ENCODE measurements around the gene MYO16. TPM values are rescaled to one million over a fixed set of nuclear protein-coding genes. Genes with fewer than 3 reads are reported as not detected.

MYO16 gene
- total RNA-seq, 1 experiment from 2014 or later, result not detected

GRCh38 chr13:108968566-108968965 lies 339.2 kb downstream of the MYO16 start:
- H3K9me3 ChIP-seq (ENCODE audit: control insufficient read depth, low read depth, low read length), result no peaks in the 10 kb centered on the region
- no peak overlapping the region for H4K91ac ChIP-seq (ENCODE audit: insufficient read length, low read depth, low read length)
- Mint-ChIP-seq H3K27me3 (ENCODE audit: low read depth) (no peaks in the 10 kb centered on the region), H3K9me3 (peaks cover 0 to 3% of the 10 kb centered on the region in 2 experiments; a peak in 2 of 5 replicates), H3K4me1 (no peaks in the 10 kb centered on the region), H3K4me3 (no peak overlapping the region), H3K27ac (no peak overlapping the region), H3K36me3 (ENCODE audit: insufficient read depth in 1 of 3, low read depth in 3 of 3) (no peaks in the 10 kb centered on the region)
- no peaks in the 10 kb centered on the region for H3K23me2 ChIP-seq (ENCODE audit: insufficient read length, low read depth, low read length, poor library complexity, severe bottlenecking)
- no peaks in the 10 kb centered on the region for H3K79me1 ChIP-seq (ENCODE audit: insufficient read depth, low read depth, low read length, poor library complexity, severe bottlenecking)
- no peak overlapping the region for H3K4ac ChIP-seq (ENCODE audit: low read depth, low read length)
- H2AFZ ChIP-seq (ENCODE audit: low read length), result no peak overlapping the region
- H3K9ac ChIP-seq (ENCODE audit: extremely low read depth, insufficient read length, low read length), result no peak overlapping the region
- H4K5ac ChIP-seq (ENCODE audit: insufficient read length, low read depth, low read length), result no peak overlapping the region
- TF ChIP-seq, protein P1, sequence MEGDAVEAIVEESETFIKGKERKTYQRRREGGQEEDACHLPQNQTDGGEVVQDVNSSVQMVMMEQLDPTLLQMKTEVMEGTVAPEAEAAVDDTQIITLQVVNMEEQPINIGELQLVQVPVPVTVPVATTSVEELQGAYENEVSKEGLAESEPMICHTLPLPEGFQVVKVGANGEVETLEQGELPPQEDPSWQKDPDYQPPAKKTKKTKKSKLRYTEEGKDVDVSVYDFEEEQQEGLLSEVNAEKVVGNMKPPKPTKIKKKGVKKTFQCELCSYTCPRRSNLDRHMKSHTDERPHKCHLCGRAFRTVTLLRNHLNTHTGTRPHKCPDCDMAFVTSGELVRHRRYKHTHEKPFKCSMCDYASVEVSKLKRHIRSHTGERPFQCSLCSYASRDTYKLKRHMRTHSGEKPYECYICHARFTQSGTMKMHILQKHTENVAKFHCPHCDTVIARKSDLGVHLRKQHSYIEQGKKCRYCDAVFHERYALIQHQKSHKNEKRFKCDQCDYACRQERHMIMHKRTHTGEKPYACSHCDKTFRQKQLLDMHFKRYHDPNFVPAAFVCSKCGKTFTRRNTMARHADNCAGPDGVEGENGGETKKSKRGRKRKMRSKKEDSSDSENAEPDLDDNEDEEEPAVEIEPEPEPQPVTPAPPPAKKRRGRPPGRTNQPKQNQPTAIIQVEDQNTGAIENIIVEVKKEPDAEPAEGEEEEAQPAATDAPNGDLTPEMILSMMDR (conservative IDR thresholded peaks at IDR 0.05), result no peak
- H3K79me2 ChIP-seq (ENCODE audit: insufficient read depth, low read length), result no peaks in the 10 kb centered on the region
- no peak overlapping the region for H3K4me2 ChIP-seq (ENCODE audit: insufficient read depth, insufficient read length, low read length)
- no CpG with 5 or more reads among the region's 7 CpGs for WGBS (ENCODE audit: extremely low coverage, insufficient read length, low lambda C conversion rate)
- no peak overlapping the region for H3K23ac ChIP-seq (ENCODE audit: insufficient read length, low read depth, low read length)
- no peak overlapping the region for H2BK20ac ChIP-seq (ENCODE audit: low read depth, low read length, poor library complexity, severe bottlenecking)
- no peak overlapping the region for H2BK120ac ChIP-seq (ENCODE audit: low read depth, low read length, poor library complexity, severe bottlenecking)
- no peaks in the 10 kb centered on the region for H3K4me1 ChIP-seq (ENCODE audit: insufficient read depth, low read length)
- H3K27ac ChIP-seq (ENCODE audit: insufficient read length, low read depth, low read length), result no peak overlapping the region
- DNase-seq, result no peak
- H3K56ac ChIP-seq (ENCODE audit: insufficient read length, low read depth, low read length), result no peak overlapping the region
- H3K14ac ChIP-seq (ENCODE audit: insufficient read depth, low read length), result no peak overlapping the region
- no peak overlapping the region for H4K8ac ChIP-seq (replicated peaks; ENCODE audit: insufficient read length, low read depth, low read length)
- H2AK5ac ChIP-seq (ENCODE audit: insufficient read length, low read length), result no peak overlapping the region
- H2BK15ac ChIP-seq (ENCODE audit: low read depth, low read length), result no peak overlapping the region
- H2BK5ac ChIP-seq (ENCODE audit: insufficient read length, low read length), result no peak overlapping the region
- H3K18ac ChIP-seq (ENCODE audit: insufficient read length, low read depth, low read length), result no peak overlapping the region
- no peak overlapping the region for H3T11ph ChIP-seq (ENCODE audit: low read length)
- no peaks in the 10 kb centered on the region for H3K27me3 ChIP-seq (ENCODE audit: insufficient read depth, low read length)
- no peak overlapping the region for H2BK12ac ChIP-seq (ENCODE audit: insufficient read length, low read depth, low read length)
- no peaks in the 10 kb centered on the region for H4K20me1 ChIP-seq (ENCODE audit: control insufficient read depth, insufficient read depth, insufficient read length)
